SK-N-SH (cell line): Measurements from ENCODE around the gene ZWINT. TPM values are rescaled to one million over a fixed set of nuclear protein-coding genes. Genes with fewer than 3 reads are reported as not detected.

Source experiments
- CTCF ChIA-PET: fragments of 300-600, 350-600 bp; formaldehyde crosslinking; extraction: SDS; loops from one replicate; lab custom pipeline; 2021; lab: Yijun Ruan, JAX
- POLR2A ChIA-PET: fragments of 350-600 bp; sonication (Branson Sonifier 250); formaldehyde crosslinking; extraction: SDS; loops from one replicate; lab custom pipeline; 2020; ENCODE audit warnings: antibody characterized with exemption, inconsistent platforms; lab: Yijun Ruan, JAX
- DNase-seq: peaks from one replicate; pipeline ENCODE4 v3.0.0; 2012
- H2AFZ ChIP-seq: fragments of 200-600 bp; sonication (generic); 2 replicates; pipeline ENCODE4 v1.8.1; 2016; ENCODE audit warnings: antibody characterized with exemption, mild to moderate bottlenecking, low read depth
- H3F3A ChIP-seq: fragments of 200-600 bp; sonication (generic); replicated peaks from 2 replicates; pipeline ENCODE3; 2016; ENCODE audit warnings: antibody characterized with exemption, mild to moderate bottlenecking; ENCODE audit not compliant: insufficient read depth
- H3K27ac ChIP-seq, 2 experiments: fragments of 200-500 bp in 1 of 2; fragments of 200-600 bp in 1 of 2; sonication (Bioruptor generic) in 1 of 2; sonication (generic), shearing (Covaris generic) in 1 of 2; 2 replicates each; pipeline versions ENCODE4 v1.5.1 to v1.6.1; 2014 to 2016; ENCODE audit warnings: low read depth in 2 of 2, inconsistent platforms in 1 of 2, low read length in 1 of 2, mild to moderate bottlenecking in 1 of 2, mixed read lengths in 1 of 2
- H3K27me3 ChIP-seq: fragments of 200-600 bp; sonication (generic), shearing (Covaris generic); 2 replicates; pipeline ENCODE4 v1.6.1; 2016; ENCODE audit warnings: mixed run types; ENCODE audit not compliant: insufficient read depth
- H3K36me3 ChIP-seq, 2 experiments: fragments of 200-500 bp in 1 of 2; fragments of 200-600 bp in 1 of 2; sonication (Bioruptor generic) in 1 of 2; sonication (generic) in 1 of 2; replicated peaks in 1 of 2; 2 replicates each; pipeline versions ENCODE3 to v1.5.1; 2014 to 2016; ENCODE audit warnings: low read length in 1 of 2, mild to moderate bottlenecking in 1 of 2; ENCODE audit not compliant: insufficient read depth in 2 of 2, control insufficient read depth in 1 of 2
- H3K4me1 ChIP-seq, 2 experiments: fragments of 200-500 bp in 1 of 2; fragments of 200-600 bp in 1 of 2; sonication (Bioruptor generic) in 1 of 2; sonication (generic), shearing (Covaris generic) in 1 of 2; 2 replicates each; pipeline versions ENCODE4 v1.5.1 to v1.6.1; 2014 to 2016; ENCODE audit warnings: low read depth in 1 of 2, low read length in 1 of 2, mixed run types in 1 of 2; ENCODE audit not compliant: insufficient read depth in 2 of 2, control insufficient read depth in 1 of 2
- H3K4me2 ChIP-seq: fragments of 200-600 bp; sonication (generic), shearing (Covaris generic); 2 replicates; pipeline ENCODE4 v1.6.1; 2017; ENCODE audit warnings: mixed run types
- H3K4me3 ChIP-seq, 2 experiments: fragments of 200-500 bp in 1 of 2; fragments of 200-600 bp in 1 of 2; sonication (Bioruptor generic) in 1 of 2; sonication (generic), shearing (Covaris generic) in 1 of 2; 2 replicates each; pipeline versions ENCODE4 v1.5.1 to v1.8.1; 2014 to 2016; ENCODE audit warnings: low read depth in 2 of 2, inconsistent platforms in 1 of 2, low read length in 1 of 2, mild to moderate bottlenecking in 1 of 2, mixed read lengths in 1 of 2, moderate library complexity in 1 of 2
- H3K79me2 ChIP-seq: fragments of 200-600 bp; sonication (generic); 2 replicates; pipeline ENCODE4 v1.8.1; 2017; ENCODE audit warnings: mild to moderate bottlenecking; ENCODE audit not compliant: insufficient read depth
- H3K9ac ChIP-seq: fragments of 200-600 bp; sonication (generic); 2 replicates; pipeline ENCODE4 v1.6.1; 2017; ENCODE audit warnings: mixed run types
- H3K9me2 ChIP-seq: fragments of 200-600 bp; sonication (generic); 2 replicates; pipeline ENCODE4 v1.6.1; 2017; ENCODE audit warnings: mixed run types
- H3K9me3 ChIP-seq: fragments of 200-600 bp; sonication (generic); 2 replicates; pipeline ENCODE4 v1.6.1; 2017; ENCODE audit warnings: mixed run types, mild to moderate bottlenecking, moderate library complexity
- H4K20me1 ChIP-seq: fragments of 200-600 bp; sonication (generic); 2 replicates; pipeline ENCODE4 v1.6.1; 2017; ENCODE audit warnings: mild to moderate bottlenecking, mixed run types; ENCODE audit not compliant: insufficient read depth
- EP300 ChIP-seq, 2 experiments: IDR thresholded peaks; 2 replicates each; pipeline versions ENCODE4 v1.4.0 to v1.6.1; 2012; ENCODE audit warnings: borderline replicate concordance in 1 of 2, low read depth in 1 of 2, low read length in 1 of 2
- FOSL2 ChIP-seq: IDR thresholded peaks from 2 replicates; pipeline ENCODE4 v1.4.0; 2012; ENCODE audit warnings: low read depth, mild to moderate bottlenecking, moderate library complexity, borderline replicate concordance
- FOXJ3 ChIP-seq: sonication (generic); formaldehyde crosslinking; IDR thresholded peaks from 2 replicates; pipeline ENCODE4 v1.5.1; 2020; ENCODE audit warnings: mild to moderate bottlenecking, missing genetic modification reagents
- PBX3 ChIP-seq: IDR thresholded peaks from 2 replicates; pipeline ENCODE4; 2012
- RCOR1 ChIP-seq: fragments of 150-350 bp; IDR thresholded peaks from 2 replicates; pipeline ENCODE4 v1.6.1; 2017; ENCODE audit warnings: antibody characterized with exemption, low read length
- RXRA ChIP-seq: IDR thresholded peaks from 2 replicates; pipeline ENCODE4 v1.4.0; 2012; ENCODE audit warnings: low read depth, mild to moderate bottlenecking, borderline replicate concordance
- SIN3A ChIP-seq: IDR thresholded peaks from 2 replicates; pipeline ENCODE4 v1.6.1; 2012; ENCODE audit warnings: low read depth, mild to moderate bottlenecking, low read length, moderate library complexity, borderline replicate concordance
- TAF1 ChIP-seq: IDR thresholded peaks from 2 replicates; pipeline ENCODE4 v1.6.1; 2012; ENCODE audit warnings: low read depth, mild to moderate bottlenecking, low read length, moderate library complexity, borderline replicate concordance
- TEAD4 ChIP-seq: IDR thresholded peaks from 2 replicates; pipeline ENCODE4 v1.4.0; 2012; ENCODE audit warnings: mild to moderate bottlenecking, borderline replicate concordance; ENCODE audit not compliant: insufficient read depth
- USF2 ChIP-seq: fragments of 150-350 bp; IDR thresholded peaks from 2 replicates; pipeline ENCODE4 v1.6.1; 2017; ENCODE audit warnings: antibody characterized with exemption, low read length, low read depth, borderline replicate concordance
- ZBTB33 ChIP-seq: IDR thresholded peaks from 2 replicates; pipeline ENCODE4 v1.4.0; 2012; ENCODE audit warnings: low read depth, borderline replicate concordance
- WGBS: methylation state at CpG from one replicate; pipeline ENCODE4 v1.1.6; 2017; ENCODE audit warnings: low lambda C conversion rate; 5-methylcytosine and 5-hydroxymethylcytosine counted together
- polyA plus RNA-seq, 3 experiments: library from polyadenylated mRNA; depleted of rRNA; stranded (reverse); fragments of >200 nt; gene quantifications; 2 replicates each; pipeline ENCODE4 v1.2.3, GENCODE V29; 2012
- TF ChIP-seq, protein P1 (sequence below): fragments of 200-600 bp; sonication (generic); IDR thresholded peaks from 2 replicates; pipeline ENCODE4 v1.6.1; 2017; ENCODE audit warnings: antibody characterized with exemption, mild to moderate bottlenecking, moderate library complexity

The ZWINT gene
- polyA plus RNA-seq, 1 of the 3 experiments (the other 2 are of a cell fraction), result 49.3 TPM

DNA sequence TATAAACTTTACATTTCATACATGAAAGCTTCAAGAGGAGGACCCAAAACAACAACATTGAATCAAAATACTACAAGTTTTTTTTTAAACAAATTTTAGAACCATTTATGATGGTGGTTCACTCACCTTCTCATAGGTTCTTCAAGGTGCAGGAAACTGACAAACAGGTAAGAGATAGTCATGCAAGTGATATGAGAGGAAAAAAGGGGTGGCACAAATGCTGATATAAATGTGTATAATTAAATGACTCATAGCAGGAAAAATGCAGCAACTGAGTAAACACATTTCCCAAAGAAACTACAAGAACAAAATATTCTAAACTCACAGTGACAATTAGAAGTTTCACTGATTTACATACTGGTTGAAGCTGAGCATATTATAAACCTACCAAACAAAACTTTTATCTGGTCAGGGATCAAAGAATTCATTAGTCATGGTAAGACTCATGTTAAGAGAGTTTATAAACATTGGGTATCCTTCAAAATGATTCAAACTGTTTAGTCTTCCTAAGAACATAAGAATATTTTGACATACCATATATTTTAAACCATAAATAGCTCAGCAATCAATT lies 14.1 kb downstream of the ZWINT start:
- no peak overlapping the region for H3K9ac ChIP-seq
- POLR2A ChIA-PET, result no interaction called here
- TF ChIP-seq FOSL2 (0 out of 2 replicates have a peak, but pooled peaks have one; percentile 1), USF2 (no peak), SIN3A (no peak)
- TF ChIP-seq, all 33 proteins: peak for 1
- no peak for DNase-seq
- Histone ChIP-seq H3F3A (no peaks in the 10 kb centered on the region), H3K27me3 (no peaks in the 10 kb centered on the region), H3K4me2 (no peak overlapping the region), H2AFZ (no peak overlapping the region), H3K4me1 (no peaks in the 10 kb centered on the region), H3K4me3 (no peak overlapping the region), H3K79me2 (no peaks in the 10 kb centered on the region), H3K36me3 (no peaks in the 10 kb centered on the region), H3K9me3 (no peaks in the 10 kb centered on the region), H3K9me2 (no peaks in the 10 kb centered on the region), H4K20me1 (no peaks in the 10 kb centered on the region), H3K27ac (no peak overlapping the region)
- CTCF ChIA-PET, result no interaction called here

- no peak overlapping the region for H3K4me3 ChIP-seq
- DNase-seq, result no peak
- H3F3A ChIP-seq, result no peaks in the 10 kb centered on the region
- no peak for TF ChIP-seq FOSL2
- no peak for TF ChIP-seq SIN3A
- TF ChIP-seq PBX3, result no peak
- TF ChIP-seq RXRA, result no peak
- no peak for TF ChIP-seq EP300 (IDR thresholded peaks at IDR 0.05; ENCODE audit: borderline replicate concordance in 1 of 2, low read depth in 1 of 2, low read length in 1 of 2)
- TF ChIP-seq, protein P1, sequence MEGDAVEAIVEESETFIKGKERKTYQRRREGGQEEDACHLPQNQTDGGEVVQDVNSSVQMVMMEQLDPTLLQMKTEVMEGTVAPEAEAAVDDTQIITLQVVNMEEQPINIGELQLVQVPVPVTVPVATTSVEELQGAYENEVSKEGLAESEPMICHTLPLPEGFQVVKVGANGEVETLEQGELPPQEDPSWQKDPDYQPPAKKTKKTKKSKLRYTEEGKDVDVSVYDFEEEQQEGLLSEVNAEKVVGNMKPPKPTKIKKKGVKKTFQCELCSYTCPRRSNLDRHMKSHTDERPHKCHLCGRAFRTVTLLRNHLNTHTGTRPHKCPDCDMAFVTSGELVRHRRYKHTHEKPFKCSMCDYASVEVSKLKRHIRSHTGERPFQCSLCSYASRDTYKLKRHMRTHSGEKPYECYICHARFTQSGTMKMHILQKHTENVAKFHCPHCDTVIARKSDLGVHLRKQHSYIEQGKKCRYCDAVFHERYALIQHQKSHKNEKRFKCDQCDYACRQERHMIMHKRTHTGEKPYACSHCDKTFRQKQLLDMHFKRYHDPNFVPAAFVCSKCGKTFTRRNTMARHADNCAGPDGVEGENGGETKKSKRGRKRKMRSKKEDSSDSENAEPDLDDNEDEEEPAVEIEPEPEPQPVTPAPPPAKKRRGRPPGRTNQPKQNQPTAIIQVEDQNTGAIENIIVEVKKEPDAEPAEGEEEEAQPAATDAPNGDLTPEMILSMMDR, result no peak
- no peak for TF ChIP-seq TAF1
- TF ChIP-seq ZBTB33, result no peak
- TF ChIP-seq TEAD4, result no peak
- TF ChIP-seq RCOR1, result no peak
- TF ChIP-seq FOXJ3, result no peak
- TF ChIP-seq, all 33 proteins: peak for 0
- Histone ChIP-seq H3K79me2 (no peaks in the 10 kb centered on the region), H3K27me3 (no peaks in the 10 kb centered on the region), H4K20me1 (no peaks in the 10 kb centered on the region), H3K4me1 (no peaks in the 10 kb centered on the region), H3K9me2 (no peaks in the 10 kb centered on the region), H2AFZ (no peak overlapping the region), H3K9me3 (0 out of 2 replicates have a peak, but pooled peaks cover 5% of the 10 kb centered on the region), H3K9ac (no peak overlapping the region), H3K36me3 (no peaks in the 10 kb centered on the region), H3K4me2 (no peak overlapping the region), H3K27ac (no peak overlapping the region)
- ChIA-PET CTCF (no interaction called here), POLR2A (no interaction called here)
- 29% methylated on average over 1 of the region's 1 CpG for WGBS
These were observed 19.4 kb downstream of the ZWINT start for GRCh38 chr10:56341612-56342011.
